Hematopoietic multipotent progenitor cell treated with erythropoietin and hydrocortisone succinate and interleukin-3 and kit ligand, for 8 days (in vitro differentiated cells): ENCODE data around the gene CASKIN1.
A peak's percentile ranks its signal among the peaks of the same experiment; 100 is the strongest.

Source experiments
- DNase-seq: peaks from one replicate; pipeline ENCODE4 v3.0.0-alpha.2; 2015

The CASKIN1 gene

DNA sequence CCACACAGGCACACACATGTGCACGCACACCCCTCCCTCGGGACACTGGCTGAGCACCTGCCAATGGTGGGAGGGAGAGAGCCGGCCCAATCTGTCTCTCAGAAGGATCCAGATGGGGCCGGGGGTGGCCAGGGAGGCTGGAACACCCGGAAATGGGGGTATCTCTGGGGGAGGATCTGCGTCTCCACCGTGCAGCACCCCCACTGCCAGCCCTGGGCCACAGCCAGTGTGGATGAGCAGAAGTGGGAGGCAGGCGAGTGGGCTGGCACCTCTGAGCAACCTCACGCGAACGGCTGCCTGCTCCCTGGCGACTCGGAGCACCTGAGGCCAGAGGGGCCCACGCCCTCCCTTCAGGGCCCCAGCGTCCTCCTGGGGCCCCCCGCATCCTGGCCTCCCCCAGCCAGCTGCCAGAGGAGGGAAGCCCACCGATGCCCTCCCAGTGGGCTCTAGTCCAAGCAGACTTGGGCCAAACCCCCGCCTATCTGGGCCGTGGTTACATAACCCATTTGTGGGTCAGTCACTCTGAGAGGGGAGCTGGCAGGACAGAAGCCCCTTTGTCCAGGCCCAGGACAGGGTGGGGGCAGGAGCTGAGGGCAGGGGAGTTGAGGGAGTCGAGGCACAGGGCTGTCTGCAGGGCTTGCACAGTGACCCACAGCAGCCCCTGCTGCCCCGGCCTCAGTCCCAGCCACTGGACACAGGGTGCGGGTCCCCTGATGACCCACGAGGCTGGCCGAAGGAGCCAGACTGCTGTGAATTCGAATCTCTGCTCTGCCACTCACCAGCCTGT lies 5.6 kb downstream of the CASKIN1 start:
- DNase-seq, result no peak

DNA sequence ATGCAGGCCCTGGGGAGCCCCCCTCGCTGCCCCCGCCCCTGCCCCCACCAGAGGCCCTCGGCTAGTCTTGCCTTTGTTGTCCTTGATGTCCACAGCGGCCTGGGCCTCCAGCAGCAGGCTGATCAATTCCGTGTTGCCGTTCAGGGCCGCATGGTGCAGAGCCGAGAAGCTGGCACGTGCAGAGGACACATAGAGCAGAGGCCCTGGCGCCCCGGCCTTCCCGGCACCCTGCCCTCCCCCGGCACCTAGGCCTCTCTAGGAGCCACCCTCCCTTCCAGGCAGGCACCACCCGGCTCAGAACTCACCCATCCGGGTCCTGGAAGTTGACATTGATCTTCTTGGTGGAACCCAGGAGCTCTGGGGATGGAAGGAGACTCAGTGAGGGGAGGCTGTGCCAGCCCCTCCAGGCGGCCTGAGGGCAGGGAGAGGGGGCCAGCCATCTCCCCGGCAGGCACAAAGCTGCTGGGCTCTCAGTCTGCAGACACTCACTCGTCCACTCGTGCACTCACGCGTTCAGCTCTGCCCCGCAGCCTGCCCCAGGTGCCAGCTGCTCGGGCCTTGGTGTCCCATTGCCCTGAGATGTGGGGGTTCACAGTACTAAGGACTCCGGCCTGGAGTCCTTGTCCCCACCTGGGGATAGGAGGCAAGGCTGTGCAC lies 6.3 kb downstream of the CASKIN1 start:
- no peak for DNase-seq

DNA sequence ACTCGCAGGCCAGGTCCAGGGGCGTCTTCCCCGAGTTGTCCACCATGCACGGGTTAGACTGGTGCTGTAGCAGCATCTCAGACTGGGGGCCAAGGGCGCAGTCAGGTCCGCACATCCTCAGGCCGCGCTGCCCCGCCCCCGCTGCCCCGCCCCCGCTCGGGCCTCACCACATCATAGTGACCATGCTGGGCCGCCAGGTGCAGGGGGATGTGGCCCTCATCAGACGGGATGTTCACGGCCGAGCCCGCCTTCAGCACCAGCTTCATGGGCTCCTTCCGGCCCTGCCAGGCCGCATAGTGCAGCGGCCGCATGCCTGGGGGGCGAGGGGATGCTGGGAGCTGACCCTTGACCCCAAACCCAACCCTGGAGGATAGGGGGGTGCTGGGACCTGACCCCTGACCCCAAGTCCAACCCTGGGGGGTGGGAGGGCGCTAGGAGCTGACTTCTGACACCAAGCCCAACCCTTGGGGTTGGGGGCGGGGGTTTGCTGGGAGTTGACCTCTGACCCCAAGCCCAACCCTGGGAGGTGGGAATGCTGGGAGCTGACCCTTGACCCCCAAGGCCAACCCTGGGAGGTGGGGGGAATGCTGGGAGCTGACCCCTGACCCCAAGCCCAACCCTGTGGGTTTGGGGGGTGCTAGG lies 7.0 kb downstream of the CASKIN1 start:
- no peak for DNase-seq

DNA sequence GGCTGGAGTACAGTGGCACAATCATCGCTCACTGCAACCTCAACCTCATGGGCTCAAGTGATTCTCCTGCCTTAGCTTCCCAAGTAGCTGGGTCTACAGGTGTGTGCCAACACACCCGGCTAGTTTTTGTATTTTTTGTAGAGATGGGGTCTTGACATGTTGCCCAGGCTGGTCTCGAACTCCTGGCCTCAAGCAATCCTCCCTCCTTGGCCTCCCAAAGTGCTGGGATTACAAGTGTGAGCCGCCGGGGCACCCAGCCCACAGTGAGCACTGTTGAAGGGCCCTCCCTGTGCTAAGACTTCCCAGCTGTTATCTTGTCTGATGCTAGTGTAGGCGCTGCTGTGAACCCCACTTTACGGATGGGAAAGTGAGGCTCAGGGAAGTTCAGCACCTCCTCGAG lies 8.0 kb downstream of the CASKIN1 start:
- no peak for DNase-seq

DNA sequence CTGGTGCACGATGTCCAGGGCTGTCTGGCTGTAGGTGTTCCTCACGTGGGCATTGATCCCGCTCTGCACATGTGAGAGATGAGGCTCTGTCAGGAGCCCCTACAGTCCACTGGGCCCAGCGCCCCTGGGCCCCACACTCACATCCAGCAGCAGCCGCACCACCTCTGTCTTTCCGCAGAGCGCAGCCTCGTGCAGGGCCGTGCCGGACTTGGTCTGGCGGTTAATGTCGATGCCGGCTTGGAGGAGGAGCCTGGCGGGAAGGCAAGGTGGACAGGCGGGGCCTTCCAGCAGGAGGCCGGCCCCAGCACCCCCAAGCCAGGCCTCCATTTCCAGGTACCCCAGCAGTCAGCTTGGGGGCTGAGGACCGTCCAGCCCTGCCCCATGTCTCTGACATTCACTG lies 9.2 kb downstream of the CASKIN1 start:
- no peak for DNase-seq

DNA sequence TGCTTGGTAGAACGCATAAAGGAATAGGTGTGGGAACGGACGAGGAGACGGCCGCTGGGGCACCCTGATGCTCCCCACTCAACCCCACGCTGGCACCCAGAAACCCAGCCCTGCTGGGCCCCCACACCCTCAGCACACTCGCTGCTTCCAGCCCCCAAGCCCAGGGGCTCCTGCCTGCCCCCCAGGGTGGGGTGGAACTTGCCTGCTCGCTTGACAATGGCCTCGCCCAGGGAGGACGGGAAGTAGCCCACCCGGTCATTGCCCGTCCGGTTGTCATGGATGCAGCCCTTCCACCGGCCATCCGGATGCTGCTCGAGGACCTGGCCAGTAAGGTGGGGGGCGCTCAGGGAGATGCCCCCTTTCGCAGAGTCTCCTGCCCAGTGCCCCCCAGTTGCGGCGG lies 9.9 kb downstream of the CASKIN1 start:
- no peak for DNase-seq

DNA sequence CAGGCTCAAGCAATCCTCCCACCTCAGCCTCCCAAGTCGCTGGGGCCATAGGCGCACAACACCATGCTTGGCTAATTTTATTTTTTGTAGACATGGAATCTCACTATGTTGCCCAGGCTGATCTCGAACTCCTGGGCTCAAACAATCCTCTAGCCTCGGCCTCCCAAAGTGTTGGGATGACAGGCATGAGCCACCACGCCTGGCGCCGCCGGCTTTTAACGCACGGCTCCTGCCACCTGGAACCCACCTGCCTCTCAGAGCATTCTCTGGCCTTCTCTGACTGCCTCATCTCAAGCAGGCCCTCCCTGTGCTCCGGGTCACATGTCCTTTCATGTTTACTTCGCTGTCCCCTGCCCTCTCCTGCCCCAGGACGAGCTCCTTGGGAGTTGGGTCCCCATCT lies 10.3 kb downstream of the CASKIN1 start:
- DNase-seq, result no peak

DNA sequence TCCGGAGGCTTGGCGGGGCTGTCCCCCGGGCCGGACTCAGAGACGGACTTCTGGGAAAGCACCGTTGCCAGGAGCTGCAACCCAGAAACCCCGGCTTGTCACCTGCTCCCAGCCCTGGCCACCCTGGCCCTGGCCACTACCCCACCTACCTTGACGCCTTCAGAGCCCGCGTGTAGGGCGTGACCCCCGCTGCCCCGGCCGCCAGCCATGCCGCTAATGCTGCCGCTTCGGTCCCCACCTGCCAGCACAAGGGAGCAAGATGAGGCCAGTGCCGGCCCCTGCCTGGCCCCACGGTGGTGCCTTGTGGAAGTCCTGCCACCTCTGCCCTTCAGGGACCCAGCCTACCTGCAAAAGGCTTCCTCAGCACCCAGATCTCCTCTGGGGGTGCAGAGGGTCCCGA lies 11.4 kb downstream of the CASKIN1 start:
- no peak for DNase-seq

DNA sequence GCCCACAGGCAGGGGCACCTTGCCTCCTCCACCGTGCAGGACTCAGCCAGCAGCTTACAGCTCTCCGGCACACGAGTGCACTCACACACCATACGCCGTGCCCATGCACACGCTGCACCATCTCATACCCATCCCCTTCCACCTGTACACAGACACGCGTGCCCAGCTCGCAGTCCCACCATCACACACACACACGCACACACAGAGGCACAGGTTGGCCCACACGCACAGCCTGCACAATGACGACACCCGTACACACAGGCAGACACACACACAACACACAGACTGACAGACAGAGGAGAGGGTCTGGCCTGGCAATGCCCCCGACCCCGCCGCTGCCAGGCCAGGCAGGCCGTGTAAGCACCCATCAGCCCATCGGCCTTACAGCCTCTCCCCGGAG lies 12.1 kb downstream of the CASKIN1 start:
- no peak for DNase-seq

DNA sequence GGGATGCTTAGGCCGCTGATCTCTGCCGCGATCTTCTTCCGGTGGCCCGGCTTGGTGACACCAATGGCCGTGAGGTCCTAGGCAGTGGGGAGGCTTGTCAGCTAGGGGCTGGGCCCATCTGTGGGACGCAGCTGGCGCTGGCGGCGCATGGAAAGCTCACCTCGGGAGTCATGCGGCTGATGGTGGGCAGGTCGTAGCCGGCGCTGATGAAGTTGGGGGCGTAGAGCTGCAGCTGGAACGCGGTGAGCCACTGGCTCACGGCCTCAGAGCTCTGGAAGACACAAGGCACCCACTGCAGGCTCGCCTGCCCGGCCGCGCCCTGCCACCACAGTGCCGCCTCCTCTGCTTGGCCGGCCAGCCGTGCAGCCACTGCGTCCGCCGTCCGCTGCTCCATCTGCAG lies 12.7 kb downstream of the CASKIN1 start:
- DNase-seq, result no peak

DNA sequence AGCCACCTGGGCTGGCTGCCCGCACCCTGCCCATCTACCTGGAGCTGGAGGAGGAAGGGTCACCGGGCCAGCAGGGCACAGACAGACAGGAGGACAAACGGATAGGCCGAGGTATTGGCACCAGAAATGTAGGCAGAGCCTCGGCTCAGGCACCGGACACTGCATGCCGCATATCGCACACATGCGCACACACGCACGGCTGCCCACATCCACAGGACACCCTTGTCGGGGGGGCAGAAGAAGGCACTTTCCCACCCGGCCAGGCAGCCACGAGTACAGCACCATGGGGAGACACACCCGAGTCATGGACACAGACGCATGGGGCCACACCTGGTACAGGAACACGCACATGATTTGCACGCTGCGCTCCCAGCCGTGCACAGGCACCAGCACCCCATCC lies 14.5 kb downstream of the CASKIN1 start:
- no peak for DNase-seq

DNA sequence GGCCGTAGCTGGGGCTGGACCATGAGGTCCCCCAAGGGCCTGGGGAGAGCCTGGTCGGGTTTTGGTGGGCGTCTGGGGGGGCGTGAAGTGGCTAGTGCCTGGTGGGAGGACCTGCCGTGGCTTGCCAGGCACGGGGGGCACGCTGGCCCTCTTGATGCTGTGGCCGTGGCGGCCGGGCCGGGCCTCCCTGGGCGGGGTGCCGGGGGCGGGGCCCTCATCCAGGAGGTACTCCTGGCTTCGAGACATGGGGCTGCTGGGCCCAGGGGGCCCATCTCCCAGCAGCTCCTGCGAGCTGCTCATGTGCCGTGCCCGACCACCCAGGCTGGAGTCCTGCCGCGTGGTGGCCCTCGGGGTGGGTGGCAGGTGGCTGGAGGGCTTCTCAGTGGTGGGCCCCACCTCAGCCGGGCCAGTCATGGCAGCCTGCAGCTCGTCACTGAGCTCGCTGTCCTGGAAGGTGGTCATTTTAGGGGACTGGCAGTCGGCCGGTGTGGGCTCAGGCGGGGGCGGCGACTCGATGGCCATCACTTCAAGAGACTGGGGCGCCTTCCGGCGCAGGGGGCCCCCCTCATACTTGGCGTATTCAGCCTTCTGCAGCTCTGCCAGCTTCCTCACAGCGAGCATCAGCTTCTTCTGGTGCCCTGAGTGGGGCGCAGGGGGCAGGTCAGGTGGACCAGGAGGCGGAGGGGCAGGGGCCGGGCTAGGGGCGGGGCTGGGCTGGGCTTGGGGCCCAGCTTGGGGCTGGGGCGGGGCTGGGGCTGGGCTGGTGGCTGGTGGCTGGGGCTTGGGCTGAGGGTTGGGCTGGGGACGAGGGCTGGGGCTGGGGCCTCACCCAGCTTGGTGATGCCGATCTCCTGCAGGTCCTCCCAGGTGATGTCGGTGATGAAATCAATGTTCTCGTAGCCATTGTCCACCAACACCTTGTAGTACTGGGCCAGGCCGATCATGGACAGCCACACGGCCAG lies 15.2 kb downstream of the CASKIN1 start:
- no peak for DNase-seq

DNA sequence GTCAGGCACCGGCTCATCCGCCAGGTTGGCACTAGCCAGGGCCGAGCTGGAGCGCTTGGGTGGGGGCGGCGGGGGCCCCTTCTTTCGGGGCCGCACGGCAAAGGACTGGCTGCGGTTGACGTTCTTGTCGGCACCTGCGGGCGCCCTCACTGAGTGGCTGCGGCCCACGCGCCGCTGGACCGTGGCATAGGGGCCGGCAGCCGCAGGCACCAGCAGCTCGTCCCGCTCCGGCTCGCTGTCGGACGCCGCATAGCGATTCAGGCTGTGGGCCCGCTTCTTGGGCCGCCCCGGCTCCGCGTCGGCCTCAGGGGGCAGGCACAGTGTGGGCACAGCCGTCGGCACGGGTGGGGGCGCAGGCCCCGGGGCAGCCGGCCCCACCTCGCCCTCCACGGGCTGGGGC lies 15.9 kb downstream of the CASKIN1 start:
- no peak for DNase-seq

DNA sequence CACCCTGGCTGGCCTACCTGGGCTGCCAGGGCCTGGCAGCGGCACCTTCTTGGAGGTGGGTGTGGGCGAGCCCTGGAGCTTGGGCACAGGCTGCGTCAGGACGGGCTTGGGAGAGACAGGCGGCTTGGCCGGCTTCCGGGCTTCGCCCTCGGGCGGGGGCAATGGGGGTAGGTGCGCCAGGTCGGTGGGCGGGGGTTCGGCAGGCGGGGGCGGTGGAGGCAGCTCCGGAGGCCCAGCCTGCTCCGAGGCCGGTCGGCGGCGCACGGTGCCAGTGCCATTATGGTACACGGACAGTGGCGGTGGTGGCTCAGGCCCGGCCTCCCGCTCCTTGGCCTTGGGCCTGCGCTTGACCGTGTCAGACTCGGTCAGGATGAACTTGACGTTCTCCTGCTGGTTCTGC lies 16.8 kb downstream of the CASKIN1 start:
- no peak for DNase-seq

DNA sequence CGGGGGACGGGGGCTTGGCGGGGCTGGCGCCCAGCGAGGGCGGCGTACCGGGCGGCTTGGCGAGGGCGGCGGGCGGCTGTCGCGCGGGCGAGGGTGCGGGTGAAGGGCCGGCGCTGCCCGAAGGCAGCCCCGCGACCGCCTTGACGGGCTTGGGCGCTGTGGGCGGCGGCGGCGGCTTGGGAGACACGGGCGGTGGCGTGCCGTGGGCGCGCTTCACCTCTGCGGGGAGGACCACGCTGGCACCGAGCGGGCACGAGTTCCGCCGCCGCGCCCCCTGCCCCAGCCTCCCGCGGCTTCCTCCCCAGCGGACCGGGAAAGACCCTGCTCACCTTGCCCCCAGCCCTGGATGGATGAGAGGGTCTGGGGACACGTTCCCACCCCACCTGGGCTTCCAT lies 17.3 kb downstream of the CASKIN1 start:
- DNase-seq, result no peak

DNA sequence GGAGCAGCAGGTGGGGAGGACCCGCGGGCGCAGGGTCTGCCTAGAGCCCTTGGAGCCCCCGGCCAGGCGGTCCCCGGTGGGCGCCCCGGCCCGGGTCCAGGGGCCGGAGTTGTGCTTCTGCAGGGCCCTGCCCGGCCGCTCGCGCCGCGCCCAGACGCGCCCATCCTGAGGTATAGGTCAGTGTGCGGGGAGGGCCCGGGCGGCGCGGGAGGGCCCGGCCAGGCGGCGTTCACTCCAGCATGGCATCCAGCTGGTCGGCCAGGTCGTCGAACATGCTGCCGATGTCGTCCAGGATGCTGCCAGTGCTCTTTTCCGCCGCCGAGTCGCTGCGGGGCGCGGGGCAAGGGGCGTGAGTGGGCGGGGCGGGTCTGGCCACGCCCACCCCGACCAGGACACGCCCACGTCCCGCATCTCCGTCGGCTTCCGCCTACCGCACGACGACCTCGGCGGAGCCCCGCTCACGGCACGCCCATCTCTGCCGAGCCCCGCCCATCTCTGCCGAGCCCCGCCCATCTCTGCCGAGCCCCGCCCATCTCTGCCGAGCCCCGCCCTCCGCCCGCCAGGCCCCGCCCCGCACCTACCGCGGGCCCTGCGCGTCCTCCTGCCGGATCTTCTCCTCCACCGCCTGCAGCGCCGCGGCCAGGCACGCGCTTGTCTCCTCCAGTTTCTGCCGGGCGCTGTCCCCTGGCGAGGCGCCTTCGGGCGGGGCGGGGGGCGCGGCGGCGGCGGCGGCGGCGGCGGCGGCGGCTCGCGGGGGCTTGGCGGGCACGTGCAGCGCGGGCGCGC lies 17.9 kb downstream of the CASKIN1 start:
- peak; percentile 45 for DNase-seq

DNA sequence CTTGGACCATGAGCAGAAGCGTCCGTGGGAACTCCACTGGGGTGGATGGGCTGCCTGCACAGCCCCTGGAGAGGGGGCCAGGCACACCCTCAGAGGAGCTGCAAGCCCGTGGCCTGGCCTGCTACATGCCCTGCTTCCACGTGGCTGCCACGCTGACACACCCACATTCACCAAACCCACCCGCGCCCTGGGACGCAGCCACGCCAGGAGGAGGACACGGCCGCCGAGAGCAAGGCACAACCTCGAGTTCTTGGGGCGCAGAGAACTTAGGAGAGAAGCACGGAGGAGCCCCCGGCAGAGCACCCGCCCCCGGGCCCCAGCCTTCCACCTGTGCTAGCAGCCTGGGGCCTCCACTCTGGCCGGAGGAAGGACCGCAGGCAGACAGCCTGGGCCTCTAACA lies 18.8 kb downstream of the CASKIN1 start:
- DNase-seq, result no peak

DNA sequence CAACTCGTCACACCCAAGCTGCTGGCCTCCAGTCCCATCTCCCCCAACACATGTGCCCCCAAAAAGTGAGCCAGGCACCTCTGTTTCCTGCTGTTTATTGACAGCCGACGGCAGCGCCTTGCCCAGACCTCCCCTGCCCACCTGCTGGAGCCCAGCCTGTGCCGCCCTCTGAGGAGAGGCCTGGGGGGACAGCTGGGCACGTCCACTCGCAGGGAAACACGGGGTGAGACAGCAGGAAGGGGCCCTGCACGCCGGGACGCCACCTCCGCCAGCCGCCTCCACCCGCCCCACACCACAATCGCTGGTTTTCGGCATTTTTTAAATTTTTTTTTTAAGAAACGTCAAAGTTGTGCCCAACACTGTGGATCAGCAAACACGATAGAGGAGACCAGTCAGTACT lies 19.3 kb downstream of the CASKIN1 start:
- no peak for DNase-seq

DNA sequence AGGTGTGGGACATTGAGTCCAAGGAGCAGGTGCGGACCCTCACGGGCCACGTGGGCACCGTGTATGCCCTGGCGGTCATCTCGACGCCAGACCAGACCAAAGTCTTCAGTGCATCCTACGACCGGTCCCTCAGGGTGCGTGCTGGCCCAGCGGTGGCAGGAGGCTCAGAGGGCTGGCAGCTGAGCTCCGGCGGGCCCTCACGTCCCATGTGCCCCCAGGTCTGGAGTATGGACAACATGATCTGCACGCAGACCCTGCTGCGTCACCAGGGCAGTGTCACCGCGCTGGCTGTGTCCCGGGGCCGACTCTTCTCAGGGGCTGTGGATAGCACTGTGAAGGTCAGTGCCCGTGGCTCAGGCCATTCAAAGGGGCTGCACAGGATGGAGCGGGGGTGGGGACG lies 20.4 kb downstream of the CASKIN1 start:
- DNase-seq, result no peak

DNA sequence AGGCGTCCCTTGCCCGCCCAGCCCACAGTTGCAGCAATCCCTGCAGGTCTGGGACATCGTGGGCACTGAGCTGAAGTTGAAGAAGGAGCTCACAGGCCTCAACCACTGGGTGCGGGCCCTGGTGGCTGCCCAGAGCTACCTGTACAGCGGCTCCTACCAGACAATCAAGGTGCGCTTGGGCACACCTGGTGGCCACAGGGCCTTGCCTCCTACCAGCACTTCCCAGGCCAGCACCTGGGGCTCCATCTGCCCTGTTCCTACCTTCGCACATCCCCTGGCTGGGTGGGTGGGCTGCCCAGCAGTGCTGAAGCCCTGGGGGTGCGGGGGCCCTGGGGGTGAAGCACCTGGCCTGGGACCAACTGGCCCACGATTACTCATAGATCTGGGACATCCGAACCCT lies 21.0 kb downstream of the CASKIN1 start:
- DNase-seq, result no peak

DNA sequence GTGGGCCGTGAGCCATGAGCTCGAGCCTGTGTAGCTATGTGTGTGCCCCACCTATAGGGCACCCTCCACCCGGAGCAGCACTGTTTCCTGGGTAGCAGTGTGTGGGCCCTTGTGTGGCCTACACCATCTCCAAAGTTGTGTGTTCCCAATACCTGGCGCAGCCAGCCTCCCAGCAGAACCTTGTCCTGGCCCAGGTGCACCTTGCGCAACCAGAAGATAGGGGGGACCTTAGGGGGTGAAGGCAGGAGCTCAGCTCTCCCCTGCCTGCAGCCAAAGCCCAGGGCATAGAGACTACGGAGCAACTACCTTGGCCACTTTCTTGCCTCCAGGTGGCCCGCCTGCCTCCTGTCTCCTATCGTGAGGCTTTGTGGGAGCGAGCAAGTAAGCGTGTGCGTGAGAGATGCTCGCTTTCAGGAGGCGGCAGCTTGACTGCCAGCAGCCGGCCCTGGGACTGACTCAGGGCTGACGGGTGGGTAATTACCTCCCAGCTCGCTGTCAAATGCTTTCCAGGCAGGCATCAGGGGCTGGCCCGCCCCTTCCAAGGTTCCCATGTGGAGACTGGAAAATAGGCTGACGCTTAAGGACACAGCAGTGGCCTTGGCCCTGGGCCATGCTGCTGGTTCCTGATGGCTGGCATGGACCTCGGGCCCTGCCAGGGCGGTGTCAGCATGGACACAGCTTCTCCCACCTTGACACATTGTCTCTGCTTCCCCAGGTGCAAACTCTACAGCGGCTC lies 21.8 kb downstream of the CASKIN1 start:
- DNase-seq, result no peak

DNA sequence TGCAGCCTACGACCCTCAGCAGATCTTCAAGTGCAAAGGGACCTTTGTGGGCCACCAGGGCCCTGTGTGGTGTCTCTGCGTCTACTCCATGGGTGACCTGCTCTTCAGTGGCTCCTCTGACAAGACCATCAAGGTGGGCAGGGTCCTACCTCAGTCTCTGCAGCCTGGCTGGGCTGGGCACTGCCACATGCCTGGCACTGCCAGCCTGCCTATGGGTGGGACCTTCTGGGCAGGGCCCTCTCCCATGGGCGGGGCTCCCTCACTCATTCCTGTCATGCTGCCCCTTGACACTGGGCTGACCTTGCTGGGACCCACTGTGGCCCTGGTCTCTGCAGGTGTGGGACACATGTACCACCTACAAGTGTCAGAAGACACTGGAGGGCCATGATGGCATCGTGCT lies 22.5 kb downstream of the CASKIN1 start:
- no peak for DNase-seq
